Heart right ventricle (tissue), 16 donors: ENCODE results near the gene LDLRAD4. TPM values are rescaled to one million over a fixed set of nuclear protein-coding genes. Genes with fewer than 3 reads are reported as not detected.

ENCODE experiments used
- ATAC-seq, 8 donors: fragments of 200-7000 bp; cut with Tn5 transposase; one replicate each; pipeline ENCODE4 v1.9.1; 2020; ENCODE audit warnings: mild to moderate bottlenecking in 8 of 8, moderate library complexity in 8 of 8, moderate number of reproducible peaks in 1 of 8
- DNase-seq, 2 donors: peaks; one replicate each; pipeline ENCODE4 v3.0.0-alpha.2; 2020
- H3K27ac ChIP-seq, 10 donors: fragments of 200-600 bp; sonication (generic) in 2 of 10; one replicate each; pipeline versions ENCODE4 v1.5.0 to v1.8.0; 2020 to 2022; ENCODE audit warnings: mild to moderate bottlenecking in 3 of 10
- H3K27me3 ChIP-seq, 7 donors: fragments of 200-600 bp; one replicate each; pipeline ENCODE4 v1.8.0; 2021 to 2022; ENCODE audit warnings: mild to moderate bottlenecking in 2 of 7
- H3K36me3 ChIP-seq, 9 donors: fragments of 200-600 bp; sonication (generic) in 1 of 9; one replicate each; pipeline versions ENCODE4 v1.5.0 to v1.8.0; 2020 to 2022; ENCODE audit warnings: mild to moderate bottlenecking in 2 of 9
- H3K4me1 ChIP-seq, 9 donors: fragments of 200-600 bp; sonication (generic) in 1 of 9; one replicate each; pipeline versions ENCODE4 v1.5.0 to v1.8.0; 2020 to 2022; ENCODE audit warnings: mild to moderate bottlenecking in 4 of 9
- H3K4me3 ChIP-seq, 10 donors: fragments of 200-600 bp; sonication (generic) in 2 of 10; one replicate each; pipeline versions ENCODE4 v1.5.0 to v1.8.0; 2020 to 2022; ENCODE audit warnings: mild to moderate bottlenecking in 7 of 10, moderate library complexity in 2 of 10
- H3K9me3 ChIP-seq, 11 donors: fragments of 200-600 bp in 10 of 11; sonication (generic) in 2 of 11; one replicate each; pipeline versions ENCODE4 v1.5.0 to v1.8.0; 2013 to 2022; ENCODE audit warnings: mild to moderate bottlenecking in 2 of 11, control low read depth in 1 of 11, moderate library complexity in 1 of 11
- WGBS, 2 donors: extraction: QIAGEN DNeasy Blood & Tissue Kit; methylation state at CpG; one replicate each; pipeline ENCODE4 v1.1.7; 2013; ENCODE audit warnings: inconsistent platforms in 1 of 2; 5-methylcytosine and 5-hydroxymethylcytosine counted together
- intact Hi-C, 10 donors: fragments of 100-400 bp; cut with DNase I; formaldehyde crosslinking; loops; one replicate each; pipeline versions ENCODE4 v1.11.1 to v1.14.2; 2022
- polyA plus RNA-seq, 2 donors: library from polyadenylated mRNA; stranded (reverse); fragments of 200-250 nt; gene quantifications; one replicate each; pipeline ENCODE4 v1.2.3, GENCODE V29; 2013
- total RNA-seq, 10 donors: library from RNA; stranded (reverse); fragmentation: NEBNext Ultra II Directional in 3 of 10; extraction: Animal tissue kit (Norgen Biotek cat#: 25700) in 3 of 10; gene quantifications; one replicate each; pipeline versions ENCODE4 v1.2.1 to v1.2.4, GENCODE V29; 2021 to 2023
- TF ChIP-seq, protein P1 (sequence below), 9 donors: fragments of 200-600 bp; sonication (generic) in 2 of 9; IDR thresholded peaks; one replicate each; pipeline versions ENCODE4 v1.5.0 to v1.8.0; 2021 to 2022; ENCODE audit warnings: antibody characterized with exemption in 9 of 9, mild to moderate bottlenecking in 5 of 9, moderate library complexity in 1 of 9
- donor health status: Arrhythmogenic right ventricular cardiomyopathy.
- donor health status: ischemic (EF 13 %, LVEDD 7.1; RV severe dilation, severe dysfunction).
- donor health status: healthy with polysubstance abuse.
- donor health status: DM: no; HTN: yes; CAD: no.
- donor health status: DM: no; HTN: no; CAD: no.
- donor health status: ischemic (EF 25% LVEDD 6.9; RV normal size, moderate dysfunction).
- donor health status: ischemic (EF 25% LVEDD 5.7; RV mildly dilated, moderate dysfunction).
- donor health status: healthy.
- donor health status: DM: yes; HTN: yes; CAD: no.
- donor health status: Ischemic cardiomyopathy.
- donor health status: ischemic (EF 35%, LVEDD 5.7; RV mildly dilated, moderate dysfunction).
- donor health status: nonischemic (EF 11% LVEDD 7.7; RV severe dilation, severe dysfunction).
- donor health status: DM: yes; HTN: yes; CAD: no.
- donor health status: PGD.
- donor health status: ischemic (EF 29% LVEDD 5.4; RV normal size, mild dysfunction).
- donor health status: nonischemic (EF 23%, LVEDD 6.1; RV moderate dilation, normal function).

The LDLRAD4 gene
- total and polyA plus RNA-seq, 12 donors: 5.4 to 74.6 (median 34.6) TPM

- Histone ChIP-seq H3K4me3 (no peak overlapping the region), H3K9me3 (peaks cover 0 to 3% (median 0%) of the 10 kb centered on the region in 11 donors), H3K27me3 (no peaks in the 10 kb centered on the region), H3K36me3 (peaks cover 0 to 3% (median 0%) of the 10 kb centered on the region in 9 donors), H3K4me1 (peaks cover 9 to 53% (median 36%) of the 10 kb centered on the region in 9 donors), H3K27ac (peak overlapping the region in 9 of 10 donors; percentile 32 to 78 (median 61))
- intact Hi-C loops: no loop called here
- DNase-seq (no peak), ATAC-seq (peak in 6 of 8 donors; percentile 26 to 55 (median 38))
- TF ChIP-seq, protein P1, sequence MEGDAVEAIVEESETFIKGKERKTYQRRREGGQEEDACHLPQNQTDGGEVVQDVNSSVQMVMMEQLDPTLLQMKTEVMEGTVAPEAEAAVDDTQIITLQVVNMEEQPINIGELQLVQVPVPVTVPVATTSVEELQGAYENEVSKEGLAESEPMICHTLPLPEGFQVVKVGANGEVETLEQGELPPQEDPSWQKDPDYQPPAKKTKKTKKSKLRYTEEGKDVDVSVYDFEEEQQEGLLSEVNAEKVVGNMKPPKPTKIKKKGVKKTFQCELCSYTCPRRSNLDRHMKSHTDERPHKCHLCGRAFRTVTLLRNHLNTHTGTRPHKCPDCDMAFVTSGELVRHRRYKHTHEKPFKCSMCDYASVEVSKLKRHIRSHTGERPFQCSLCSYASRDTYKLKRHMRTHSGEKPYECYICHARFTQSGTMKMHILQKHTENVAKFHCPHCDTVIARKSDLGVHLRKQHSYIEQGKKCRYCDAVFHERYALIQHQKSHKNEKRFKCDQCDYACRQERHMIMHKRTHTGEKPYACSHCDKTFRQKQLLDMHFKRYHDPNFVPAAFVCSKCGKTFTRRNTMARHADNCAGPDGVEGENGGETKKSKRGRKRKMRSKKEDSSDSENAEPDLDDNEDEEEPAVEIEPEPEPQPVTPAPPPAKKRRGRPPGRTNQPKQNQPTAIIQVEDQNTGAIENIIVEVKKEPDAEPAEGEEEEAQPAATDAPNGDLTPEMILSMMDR (IDR thresholded peaks at IDR 0.05): no peak
- 83 to 84% methylated on average over 10 of the region's 10 CpGs for WGBS, 2 donors
Observed at GRCh38 chr18:13470516-13471197, 252.1 kb downstream of the LDLRAD4 start.

GRCh38 chr18:13471198-13471845 lies 252.8 kb downstream of the LDLRAD4 start:
- WGBS, 2 donors: 60 to 70% methylated on average over 17 of the region's 17 CpGs
- Histone ChIP-seq H3K27me3 (no peaks in the 10 kb centered on the region), H3K36me3 (peaks cover 0 to 3% (median 0%) of the 10 kb centered on the region in 9 donors), H3K4me3 (no peak overlapping the region), H3K27ac (peak overlapping the region in 9 of 10 donors; percentile 32 to 78 (median 61)), H3K9me3 (peaks cover 0 to 3% (median 0%) of the 10 kb centered on the region in 11 donors), H3K4me1 (peaks cover 9 to 47% (median 30%) of the 10 kb centered on the region in 9 donors)
- TF ChIP-seq, protein P1 (IDR thresholded peaks at IDR 0.05): no peak
- ATAC-seq: peak; percentile 73 to 98 (median 88)
- DNase-seq: peak in 1 of 2 donors; percentile 50
- intact Hi-C loops: no loop called here

DNA sequence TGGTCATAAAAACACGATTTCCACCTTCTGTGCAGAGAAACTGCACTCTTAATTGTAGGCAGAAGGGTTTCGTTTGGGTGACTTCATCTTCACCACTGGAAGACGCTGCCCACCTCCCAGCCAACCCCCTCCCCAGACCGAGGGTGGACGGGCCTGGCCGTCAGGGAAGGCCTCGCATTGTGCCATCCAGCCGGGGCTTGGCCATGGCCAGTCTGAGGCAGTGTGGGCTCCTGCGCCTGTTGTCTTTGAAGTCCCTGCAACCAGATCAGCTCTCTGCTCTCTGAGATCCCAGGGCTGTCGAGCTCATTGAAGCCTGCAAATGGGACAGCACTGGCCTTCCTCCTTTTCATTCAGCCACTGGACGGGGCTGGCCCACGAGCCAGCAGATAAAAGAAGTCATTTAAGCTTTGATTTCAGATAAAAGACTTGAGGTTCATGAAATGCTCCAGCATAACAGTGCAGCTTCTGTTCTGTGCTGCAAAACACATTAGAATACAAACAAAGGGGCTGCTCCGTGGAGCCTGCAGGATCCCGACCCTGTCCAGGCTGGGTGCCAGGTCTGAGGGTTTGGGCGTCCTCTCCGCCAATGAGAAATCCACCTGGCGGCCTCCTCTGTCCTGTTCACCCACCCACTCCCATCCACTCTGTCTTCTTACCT lies 253.5 kb downstream of the LDLRAD4 start:
- peak in 6 of 8 donors; percentile 42 to 63 (median 49) for ATAC-seq
- WGBS, 2 donors: 46 to 55% methylated on average over 17 of the region's 17 CpGs

More for the DNA sequence above, 253.5 kb downstream of the LDLRAD4 start:
- intact Hi-C loops: no loop called here
- Histone ChIP-seq H3K27me3 (no peaks in the 10 kb centered on the region), H3K27ac (peak overlapping the region; percentile 10 to 78 (median 59)), H3K4me1 (peaks cover 9 to 47% (median 29%) of the 10 kb centered on the region in 9 donors), H3K36me3 (peaks cover 0 to 3% (median 0%) of the 10 kb centered on the region in 9 donors), H3K4me3 (no peak overlapping the region), H3K9me3 (peaks cover 0 to under 1% (median 0%) of the 10 kb centered on the region in 11 donors)
- DNase-seq: no peak
- TF ChIP-seq, protein P1 (IDR thresholded peaks at IDR 0.05): no peak
